ENCODE results near the gene C8A.

DNA sequence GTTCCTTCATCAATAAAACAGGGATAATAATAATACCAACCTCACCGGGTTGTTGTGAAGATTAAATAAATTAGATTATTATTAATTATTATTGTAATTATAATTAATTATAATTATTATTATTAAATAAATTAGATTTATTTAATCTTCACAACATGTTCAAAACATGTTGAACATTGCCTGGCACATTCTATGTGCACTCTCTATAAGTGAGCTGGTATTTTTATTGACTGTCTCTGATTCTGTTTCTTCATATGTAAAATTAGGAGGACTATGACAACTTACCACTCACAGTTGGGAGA, 112.1 kb downstream of the C8A start:
- no peak for TF ChIP-seq CTCF (IDR thresholded peaks at IDR 0.05; ENCODE audit: low read depth, low read length)
- TF ChIP-seq MAX (IDR thresholded peaks at IDR 0.05; ENCODE audit: low read depth, low read length): no peak
- TF ChIP-seq POLR2A (IDR thresholded peaks at IDR 0.05; ENCODE audit: extremely low read depth, insufficient read length): no peak
